Measurements from ENCODE around the gene PRKCE. TPM values are rescaled to one million over a fixed set of nuclear protein-coding genes. Genes with fewer than 3 reads are reported as not detected.

Gene PRKCE
- total and polyA plus RNA-seq, 2 of the 8 experiments (the other 6 are each of a cell fraction or from before 2014, with no cell fraction given) = 0.54 to 2.1 TPM

DNA sequence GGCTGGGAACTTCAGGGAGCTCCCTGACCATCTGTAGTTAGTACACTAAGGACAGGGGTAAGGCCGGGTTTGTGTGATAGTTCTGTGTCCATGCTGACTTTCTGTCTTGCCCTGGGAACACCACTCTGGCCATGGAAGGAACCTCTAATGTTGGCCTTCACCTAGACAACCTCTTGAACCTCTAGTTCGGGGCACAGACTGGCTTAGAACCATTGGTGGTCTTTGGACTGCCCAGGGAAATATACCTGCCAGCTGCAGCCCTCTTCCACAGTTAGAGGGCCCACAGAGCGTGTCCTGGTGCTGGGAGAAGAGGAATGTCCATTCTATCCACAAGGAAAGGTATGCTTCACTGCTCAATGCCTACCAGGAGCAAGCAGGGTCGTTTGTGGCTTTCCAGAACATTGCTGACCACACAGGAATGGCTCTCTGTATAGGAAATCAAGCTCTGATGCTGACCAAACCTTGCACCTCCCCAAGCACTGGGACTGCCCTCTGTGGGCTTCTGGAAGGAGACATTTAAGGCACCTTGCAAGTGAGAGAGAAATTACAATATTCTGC lies 326.9 kb downstream of the PRKCE start (continued):
- TF ChIP-seq, protein P1, sequence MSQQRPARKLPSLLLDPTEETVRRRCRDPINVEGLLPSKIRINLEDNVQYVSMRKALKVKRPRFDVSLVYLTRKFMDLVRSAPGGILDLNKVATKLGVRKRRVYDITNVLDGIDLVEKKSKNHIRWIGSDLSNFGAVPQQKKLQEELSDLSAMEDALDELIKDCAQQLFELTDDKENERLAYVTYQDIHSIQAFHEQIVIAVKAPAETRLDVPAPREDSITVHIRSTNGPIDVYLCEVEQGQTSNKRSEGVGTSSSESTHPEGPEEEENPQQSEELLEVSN (IDR thresholded peaks at IDR 0.05) = no peak
- TF ChIP-seq NANOG (IDR thresholded peaks at IDR 0.05; ENCODE audit: insufficient read depth, low read depth, low read length, poor library complexity, severe bottlenecking) (no peak), POU5F1 (IDR thresholded peaks at IDR 0.05; ENCODE audit: low read depth, low read length) (no peak)
